GM12892 (cell line): ENCODE measurements around the gene TRIO.

Experiments used
- POLR2A ChIP-seq: IDR thresholded peaks from 2 replicates; pipeline ENCODE4 v1.6.1; 2011; ENCODE audit warnings: low read depth, low read length, control low read depth
- POLR2AphosphoS5 ChIP-seq: IDR thresholded peaks from 2 replicates; pipeline ENCODE4 v1.6.1; 2011; ENCODE audit warnings: low read depth, low read length, control low read depth
- TAF1 ChIP-seq: IDR thresholded peaks from 2 replicates; pipeline ENCODE4 v1.6.1; 2011; ENCODE audit warnings: low read depth, mild to moderate bottlenecking, control low read depth, low read length, borderline replicate concordance

GRCh38 chr5:14440223-14440581 is 297.1 kb downstream of the TRIO start:
- TF ChIP-seq POLR2AphosphoS5 (no peak), POLR2A (no peak), TAF1 (no peak)
